SU-DHL-6 (cell line): ENCODE measurements around the gene CHRD.

Experiments used
- CTCF ChIP-seq: fragments of 200-600 bp; sonication (generic); IDR thresholded peaks from one replicate; pipeline ENCODE4 v1.5.1; 2017; ENCODE audit warnings: antibody characterized with exemption, mild to moderate bottlenecking, low read length, moderate library complexity; ENCODE audit not compliant: insufficient read depth, poor library complexity, severe bottlenecking
- EZH2phosphoT487 ChIP-seq: fragments of 200-600 bp; sonication (generic), shearing (Covaris generic); conservative IDR thresholded peaks from 2 replicates; pipeline ENCODE4 v1.6.1; 2018; ENCODE audit warnings: mild to moderate bottlenecking, antibody characterized with exemption, low read length, moderate library complexity, mixed read lengths

- TF ChIP-seq CTCF (no peak), EZH2phosphoT487 (no peak)
Measured at GRCh38 chr3:184341925-184342324, 37.9 kb upstream of the CHRD start.
